Stimulated activated CD4-positive, alpha-beta T cell treated with anti-CD3 and anti-CD28 coated beads, TNF-alpha, amount 100 ng/mL, for 4 hours (primary cell): ENCODE measurements around the gene TK2.
"Not testable (repeated sequence)": the region's sequence is repeated elsewhere in the genome, so short reads cannot be mapped to it uniquely, and the experiment has no call there.

ENCODE experiments used
- DNase-seq, 3 experiments: peaks; one replicate each; pipeline ENCODE4 v3.0.0-alpha.2; 2020; ENCODE audit warnings: low read depth in 3 of 3

TK2 gene

DNA sequence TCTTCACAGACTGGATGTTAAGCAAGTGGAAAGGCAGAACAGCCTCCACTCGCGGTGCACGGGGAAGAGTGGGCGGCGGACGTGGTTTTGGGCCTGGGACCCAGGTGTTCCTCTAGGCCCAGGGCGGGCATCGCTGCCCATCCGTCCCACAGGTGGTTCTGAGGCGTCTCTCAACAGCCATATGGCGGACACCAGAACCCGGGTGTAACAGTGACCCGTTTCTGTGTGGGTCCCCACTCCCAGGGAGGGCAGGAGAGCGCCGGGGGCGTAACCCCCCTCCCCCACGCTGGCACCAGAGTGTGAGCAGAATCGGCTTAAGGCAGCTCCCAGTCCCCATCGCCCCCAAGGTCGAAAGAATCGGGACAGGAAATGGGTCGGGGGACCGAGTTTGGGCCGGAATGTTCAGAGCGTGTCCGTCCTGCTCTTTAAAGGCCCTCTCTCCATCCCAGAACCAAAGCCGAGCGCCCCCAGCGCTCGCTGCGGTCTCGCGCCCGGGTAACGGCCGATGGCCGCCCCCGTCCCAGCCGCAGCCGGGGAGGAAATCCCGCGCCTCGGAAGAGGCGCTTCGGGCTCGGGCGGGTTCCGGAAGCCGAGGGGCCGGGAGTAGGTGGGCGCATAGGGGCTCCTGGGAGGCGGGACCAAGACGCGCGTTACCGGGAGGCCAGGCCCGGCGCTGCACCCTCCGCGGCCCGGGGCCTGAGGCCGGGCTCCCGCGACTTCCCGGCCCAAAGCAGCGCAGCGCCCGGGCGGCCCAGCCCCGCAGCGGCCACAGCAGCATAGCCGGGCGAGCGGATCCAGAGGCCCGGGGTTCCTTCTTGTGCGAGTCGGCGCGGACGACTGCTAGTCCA, at the start of gene TK2:
TSS of gene TK2 (minus strand) at position 839 of the 848 bp plus-strand sequence. CDS start at position 778, 61 bp downstream.
- DNase-seq, result peak; percentile 36 to 59 (median 41)

DNA sequence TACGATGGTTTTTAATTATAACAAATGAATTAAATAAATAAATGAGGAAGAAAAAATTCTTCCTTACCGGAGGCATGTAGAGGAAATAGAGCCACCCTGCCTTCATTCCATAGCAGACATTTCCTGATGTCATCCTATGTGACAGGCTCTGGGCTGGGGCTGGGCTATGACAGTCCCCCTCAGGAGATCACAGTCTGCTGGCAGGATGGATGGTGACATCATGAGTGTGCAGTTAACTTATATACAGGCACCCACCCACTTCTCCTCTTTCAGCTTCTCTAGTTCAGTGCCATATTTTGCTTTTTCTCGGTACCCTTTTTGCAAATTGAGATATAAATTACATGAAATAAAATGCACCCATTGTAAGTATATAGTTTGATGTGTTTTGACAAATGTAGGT, 48.2 kb upstream of the TK2 start:
- no peak for DNase-seq

DNA sequence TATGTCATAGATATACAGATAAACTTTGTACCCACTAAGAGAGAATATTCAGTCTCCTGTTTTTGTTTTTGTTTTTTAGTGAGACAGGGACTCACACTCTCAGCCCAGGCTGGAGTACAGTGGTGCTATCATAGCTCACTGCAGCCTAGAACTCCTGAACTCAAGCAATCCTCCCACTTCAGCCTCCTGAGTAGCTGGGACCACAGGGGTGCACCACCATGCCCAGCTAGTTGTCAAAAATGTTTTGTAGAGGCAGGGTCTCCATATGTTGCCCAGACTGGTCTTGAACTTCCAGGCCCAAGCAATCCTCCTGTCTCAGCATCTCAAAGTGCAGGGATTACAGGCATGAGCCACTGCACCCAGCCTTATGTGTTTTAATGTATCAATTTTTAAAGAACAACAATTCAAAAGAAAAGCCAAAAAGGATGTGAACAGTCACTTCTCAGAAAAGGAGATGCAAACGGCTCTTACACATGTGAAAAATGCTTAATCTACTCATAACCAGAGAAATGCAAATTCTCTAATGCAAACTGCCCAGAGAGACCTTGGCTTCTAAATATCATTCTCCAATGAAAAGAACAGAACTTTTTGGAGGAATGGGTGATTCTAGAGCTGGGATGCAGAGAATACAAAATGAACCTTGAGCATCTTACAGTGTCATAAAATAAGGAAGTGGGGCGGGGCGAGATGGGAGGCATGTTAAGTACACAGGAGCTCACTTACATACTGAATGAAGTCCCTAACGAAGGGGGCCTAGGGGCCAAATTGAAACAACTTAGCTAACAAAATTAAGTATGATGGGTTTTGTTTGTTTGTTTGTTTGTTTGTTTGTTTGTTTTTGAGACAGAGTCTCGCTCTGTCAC, 47.3 kb upstream of the TK2 start:
- no peak for DNase-seq

- not testable (repeated sequence) for DNase-seq
These were observed 46.6 kb upstream of the TK2 start for GRCh38 chr16:66596559-66596958.

GRCh38 chr16:66594739-66595138, 44.8 kb upstream of the TK2 start:
- DNase-seq, result no peak

DNA sequence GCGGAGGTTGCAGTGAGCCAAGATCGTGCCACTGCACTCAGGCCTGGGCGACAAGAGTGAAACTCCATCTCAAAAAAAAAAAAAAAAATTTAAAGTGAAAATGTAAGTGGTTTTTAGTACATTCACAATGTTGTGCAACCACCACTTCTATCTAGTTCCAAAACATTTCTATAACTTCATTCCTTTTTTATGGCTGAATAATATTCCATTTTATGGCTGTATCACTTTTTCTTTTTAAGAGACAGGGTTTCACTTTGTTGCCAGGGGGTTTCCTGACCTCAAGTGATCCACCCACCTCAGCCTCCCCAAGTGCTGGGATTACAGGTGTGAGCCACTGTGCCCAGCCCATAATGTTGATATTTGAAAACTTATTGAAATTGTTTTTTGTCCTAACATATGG, 42.9 kb upstream of the TK2 start:
- DNase-seq, result no peak

DNA sequence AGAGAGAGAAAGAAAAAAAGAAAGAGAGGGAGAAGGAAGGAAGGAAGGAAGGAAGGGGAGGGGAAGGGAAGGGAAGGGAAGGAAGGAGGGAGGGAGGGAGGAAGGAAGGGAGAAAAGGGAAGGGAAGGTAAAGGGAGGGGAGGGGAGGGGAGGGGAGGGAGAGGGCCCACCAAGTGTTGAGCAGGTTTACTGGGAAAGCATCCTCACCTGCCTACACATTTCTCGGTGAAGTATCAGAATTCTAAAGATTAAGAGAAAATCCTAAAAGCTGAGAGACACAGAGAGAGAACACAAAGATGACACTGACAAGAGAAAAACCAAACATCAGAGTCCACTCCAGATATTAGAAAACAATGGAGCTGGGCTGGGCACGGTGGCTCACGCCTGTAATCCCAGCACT, 42.3 kb upstream of the TK2 start:
- no peak for DNase-seq

DNA sequence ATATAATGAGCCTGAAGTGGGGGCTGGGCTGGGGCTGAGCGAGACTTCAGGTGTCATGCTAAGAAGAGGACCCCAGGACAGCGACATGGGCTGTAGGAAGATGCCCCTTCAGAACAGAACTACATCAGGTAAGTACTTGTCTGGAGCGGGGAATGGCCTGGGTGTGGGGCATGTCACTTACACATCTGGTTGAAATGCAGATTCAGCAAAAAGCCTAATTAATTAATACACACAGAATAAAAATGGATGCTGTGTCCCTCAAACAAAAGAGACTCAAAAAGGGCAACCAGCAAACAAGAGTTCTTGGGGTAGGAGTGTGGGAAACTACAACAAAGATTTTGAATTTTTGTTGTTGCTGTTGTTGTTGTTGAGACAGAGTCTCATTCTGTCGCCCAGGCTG, 41.1 kb upstream of the TK2 start:
- DNase-seq, result no peak

DNA sequence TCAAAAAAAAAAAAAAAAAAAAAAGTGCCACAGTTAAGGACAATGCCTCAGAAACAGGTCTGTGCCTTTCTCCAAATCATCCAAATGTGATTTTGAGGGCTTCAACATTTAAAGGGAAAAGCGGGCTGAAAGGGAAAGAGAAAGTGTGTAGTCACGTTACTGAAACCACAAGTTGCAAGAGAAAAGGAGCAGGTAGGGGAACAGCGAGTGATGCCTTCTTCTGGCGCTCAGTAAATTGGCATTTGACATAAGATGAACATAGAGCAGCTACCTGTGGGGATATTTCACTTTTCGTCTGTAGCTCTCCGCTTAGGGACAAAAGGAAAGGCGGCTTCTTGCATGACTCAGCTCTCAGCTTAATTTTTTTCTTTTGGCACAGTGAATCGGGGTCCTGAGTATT, 40.4 kb upstream of the TK2 start:
- DNase-seq, result no peak

DNA sequence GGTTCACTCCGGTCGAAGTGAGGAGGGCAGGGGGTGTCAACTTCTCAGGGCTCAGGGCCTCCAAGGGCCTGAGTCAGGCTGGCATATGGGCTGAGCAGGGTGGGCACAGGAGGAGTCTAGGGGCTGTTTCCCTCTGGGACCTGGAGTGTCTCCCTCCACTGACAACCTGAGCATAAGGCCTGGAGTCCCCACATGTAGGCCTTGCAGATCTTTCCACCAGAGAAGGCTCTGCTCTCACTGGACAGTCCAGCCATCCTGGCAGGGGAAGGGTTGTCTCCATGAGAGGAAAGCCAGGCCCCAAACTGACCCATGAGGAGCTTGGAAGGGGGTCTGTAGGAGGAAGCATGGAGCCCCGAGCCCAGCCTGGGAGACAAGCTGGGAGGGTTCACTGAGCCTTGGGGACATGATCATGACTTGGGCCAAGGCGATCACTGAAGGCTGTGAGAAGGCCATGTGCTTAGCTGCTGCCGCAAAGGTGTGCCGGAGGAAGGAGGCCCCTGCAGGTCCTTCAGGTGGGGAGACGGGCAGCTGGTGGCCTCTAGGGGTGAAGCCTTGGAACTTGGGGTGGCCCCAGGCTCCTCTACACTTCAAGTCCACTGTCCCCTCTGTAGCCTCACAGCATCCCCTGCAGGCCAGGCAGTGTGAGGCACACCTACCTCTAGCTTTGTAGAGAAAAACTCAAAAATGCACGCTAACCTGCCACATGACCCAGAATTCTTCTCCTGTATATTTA, 39.2 kb upstream of the TK2 start:
- DNase-seq, result peak in 2 of 3 experiments; percentile 26 to 41

DNA sequence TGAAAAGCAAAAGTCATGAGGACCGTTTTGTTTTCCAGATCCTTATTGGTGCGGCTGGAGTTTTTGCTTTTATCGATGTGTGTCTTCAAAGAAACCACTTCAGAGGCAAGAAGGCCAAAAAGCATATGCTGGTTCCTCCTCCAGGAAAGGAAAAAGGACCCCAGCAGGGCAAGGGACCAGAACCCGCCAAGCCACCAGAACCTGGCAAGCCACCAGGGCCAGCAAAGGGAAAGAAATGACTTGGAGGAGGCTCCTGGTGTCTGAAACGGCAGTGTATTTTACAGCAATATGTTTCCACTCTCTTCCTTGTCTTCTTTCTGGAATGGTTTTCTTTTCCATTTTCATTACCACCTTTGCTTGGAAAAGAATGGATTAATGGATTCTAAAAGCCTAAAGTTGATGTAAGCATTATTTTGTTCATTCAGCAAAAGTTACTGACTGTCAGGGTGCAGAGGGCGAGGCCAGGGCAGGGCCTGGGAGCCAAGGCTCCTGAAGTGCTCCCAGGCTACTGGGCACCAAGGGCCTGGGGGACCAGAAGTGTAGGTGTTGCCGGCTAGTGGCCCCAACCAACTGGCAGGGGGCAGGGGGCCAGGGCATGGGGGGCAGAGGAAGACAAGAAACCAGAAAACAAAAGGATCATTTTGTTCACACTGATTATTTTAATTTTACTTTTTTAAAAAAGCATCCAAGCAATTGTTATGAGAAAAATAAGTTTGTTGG, 38.1 kb upstream of the TK2 start:
- no peak for DNase-seq

GRCh38 chr16:66585481-66586239, 35.7 kb upstream of the TK2 start:
- DNase-seq, result no peak

- DNase-seq, result no peak
These were observed 31.5 kb upstream of the TK2 start for GRCh38 chr16:66581246-66581952.

GRCh38 chr16:66580605-66581209, 30.8 kb upstream of the TK2 start:
- DNase-seq, result no peak

DNA sequence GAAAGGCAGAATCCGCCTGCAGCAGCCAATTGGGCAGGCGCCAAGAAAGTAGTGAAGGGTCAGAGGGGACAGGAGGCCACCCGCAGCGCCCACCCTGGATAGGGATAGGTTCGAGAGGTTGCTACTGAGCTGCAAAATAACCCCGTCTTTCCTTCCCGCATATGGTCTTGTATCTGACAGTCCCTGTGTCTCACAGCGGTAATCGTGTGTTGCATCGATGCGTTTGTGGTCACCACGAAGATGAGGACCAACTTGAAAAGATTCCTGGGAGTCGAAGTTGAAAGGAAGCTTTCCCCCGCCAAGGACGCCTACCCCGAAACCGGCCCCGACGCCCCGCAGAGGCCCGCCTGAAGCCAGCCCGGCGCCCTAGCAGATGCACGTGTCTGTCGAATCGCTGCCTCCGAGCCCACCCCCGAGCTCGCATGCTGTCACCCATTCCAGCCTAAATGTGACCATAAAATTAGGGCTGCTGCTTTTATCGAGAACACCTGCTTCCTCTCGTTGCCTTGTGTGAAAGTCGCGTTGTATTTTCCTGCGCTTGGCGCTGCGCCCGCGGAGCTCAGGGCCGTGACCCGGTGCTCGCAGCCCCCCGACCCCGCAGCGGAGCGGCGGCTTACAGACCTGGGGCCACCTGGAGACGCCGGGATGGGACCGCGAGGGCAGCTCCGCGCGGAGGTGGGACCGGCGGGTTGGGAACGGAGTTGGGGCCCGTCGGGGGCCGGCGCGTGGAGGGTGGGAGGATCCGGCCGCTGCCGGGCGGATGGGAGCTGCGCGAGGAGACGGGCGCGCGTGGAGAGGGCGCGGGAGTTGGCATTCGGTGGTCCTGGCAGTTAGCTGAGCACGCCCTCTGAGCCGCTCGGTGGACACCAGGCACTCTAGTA, 29.0 kb upstream of the TK2 start, which contains the start of gene CMTM2:
TSS of gene CMTM2 (plus strand) at position 813 of the 881 bp plus-strand sequence. CDS start 145 bp downstream, outside the sequence.
- DNase-seq, result no peak

DNA sequence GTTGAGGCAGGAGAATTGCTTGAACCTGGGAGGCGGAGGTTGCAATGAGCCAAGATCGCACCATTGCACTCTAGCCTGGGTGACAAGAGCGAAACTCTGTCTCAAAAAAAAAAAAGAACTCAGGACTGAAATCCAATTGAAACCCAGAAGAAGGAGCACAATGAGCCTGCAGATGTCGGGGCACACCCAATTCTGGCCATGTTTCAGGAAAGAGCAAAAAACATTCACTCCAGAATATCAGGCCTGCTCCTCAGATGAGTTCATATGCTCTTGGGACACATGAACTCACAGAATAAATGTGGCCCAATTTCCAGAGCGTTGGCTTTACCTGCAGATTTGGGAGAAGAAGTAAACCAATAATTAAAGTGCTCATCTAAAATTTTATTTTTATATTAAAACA, 26.4 kb upstream of the TK2 start:
- no peak for DNase-seq

DNA sequence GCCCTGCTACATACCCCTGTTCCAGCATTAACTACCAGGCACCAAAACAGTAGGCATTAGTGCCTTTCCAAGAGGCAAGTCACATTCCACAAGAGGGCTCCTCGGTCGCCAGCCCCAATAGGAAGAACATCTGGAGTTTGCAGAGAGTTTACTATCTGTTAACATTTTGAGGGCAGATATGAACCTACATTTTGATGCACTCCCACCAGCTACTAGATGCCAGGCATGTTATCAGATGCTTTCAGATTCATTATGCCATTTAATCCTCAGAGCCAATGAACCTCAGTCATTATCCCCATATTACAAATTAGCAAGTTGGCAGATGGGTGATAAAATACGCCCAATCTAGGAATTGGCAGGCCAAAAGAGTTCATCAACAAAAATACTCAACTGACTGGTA, 25.1 kb upstream of the TK2 start:
- no peak for DNase-seq

- DNase-seq, result no peak
These were observed 24.6 kb upstream of the TK2 start for GRCh38 chr16:66574531-66574930.

DNA sequence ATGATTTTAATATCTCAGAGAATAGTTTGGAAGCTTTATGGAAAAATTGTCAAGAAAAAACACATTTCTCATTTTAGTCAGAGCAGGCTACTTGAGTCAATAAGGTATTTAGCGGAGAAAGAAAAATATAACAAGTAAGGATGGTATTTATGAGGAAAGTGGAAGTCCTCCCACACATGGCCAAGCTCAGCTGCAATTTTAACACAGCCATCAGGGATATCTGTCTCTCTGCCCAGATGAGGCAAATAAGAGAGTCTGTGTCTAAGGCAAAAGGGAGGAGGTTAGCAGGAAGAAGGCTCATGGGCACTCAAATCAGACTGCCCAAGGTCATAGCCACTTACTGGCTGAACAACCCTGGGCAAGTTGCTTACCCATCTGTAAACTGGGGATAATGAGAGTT, 24.2 kb upstream of the TK2 start:
- no peak for DNase-seq
